ENCODE results near the gene ATG16L1. TPM values are rescaled to one million over a fixed set of nuclear protein-coding genes. Genes with fewer than 3 reads are reported as not detected.

ATG16L1 gene
- total and polyA plus RNA-seq, 10 of the 15 experiments (the other 5 are each of a cell fraction or from before 2014, with no cell fraction given), result 5.2 to 26.6 (median 15.6) TPM

- no peak for TF ChIP-seq NRF1 (conservative IDR thresholded peaks at IDR 0.05; ENCODE audit: low read depth, low read length)
- TF ChIP-seq SMAD1 (IDR thresholded peaks at IDR 0.05; ENCODE audit: low read depth, partially characterized antibody), result no peak
- TF ChIP-seq ZBTB4 (CRISPR knock-in tag; IDR thresholded peaks at IDR 0.05), result no peak
- TF ChIP-seq E4F1 (IDR thresholded peaks at IDR 0.05; ENCODE audit: borderline replicate concordance, partially characterized antibody), result no peak
Observed at GRCh38 chr2:233321166-233321565, 69.7 kb downstream of the ATG16L1 start (continued).

GRCh38 chr2:233323851-233324250 is 72.4 kb downstream of the ATG16L1 start:
- H3K79me2 ChIP-seq (ENCODE audit: control insufficient read depth, insufficient read depth, low read length), result no peaks in the 10 kb centered on the region
- no peak for FAIRE-seq
- no peak for ATAC-seq
- no peak overlapping the region for H3K4me2 ChIP-seq (ENCODE audit: control insufficient read depth, insufficient read depth)
- H3K27me3 ChIP-seq (replicated peaks in 1 of 2; ENCODE audit: control insufficient read depth in 2 of 2, insufficient read depth in 2 of 2, low read length in 1 of 2), result no peaks in the 10 kb centered on the region
- H2AFZ ChIP-seq (ENCODE audit: control insufficient read depth, low read depth, low read length), result no peak overlapping the region
- POLR2A ChIA-PET, result no interaction called here
- H3K36me3 ChIP-seq (ENCODE audit: control insufficient read depth in 2 of 2, insufficient read depth in 2 of 2, low read length in 1 of 2), result no peaks in the 10 kb centered on the region
- RAD21 ChIA-PET (ENCODE audit: unreplicated experiment), result no interaction called here
- WGBS (ENCODE audit: insufficient coverage, insufficient replicate concordance, low lambda C conversion rate, missing lambda C conversion rate), result 56% methylated on average over 8 of the region's 8 CpGs
- H4K20me1 ChIP-seq (ENCODE audit: control insufficient read depth, insufficient read depth), result no peaks in the 10 kb centered on the region
- 0 out of 2 replicates have a peak, but pooled peaks cover 5% of the 10 kb centered on the region for H3K4me1 ChIP-seq (ENCODE audit: control insufficient read depth, insufficient read depth, low read length)
- in situ Hi-C loops (cut with MboI) (no loop called here), intact Hi-C loops (cut with micrococcal nuclease; ENCODE audit: unreplicated experiment) (no loop called here)
- no peak overlapping the region for H3K4me3 ChIP-seq
- CTCF ChIA-PET, result interaction anchor here (1.6 kb wide), 1 partner anchor 119 kb away, joined by 3 read pairs; no protein-coding TSS in a partner anchor
- no peaks in the 10 kb centered on the region for H3K9me3 ChIP-seq (replicated peaks; ENCODE audit: control insufficient read depth, insufficient read depth, low read length)
- H3K9ac ChIP-seq (ENCODE audit: control insufficient read depth, insufficient read depth, low read length), result no peak overlapping the region
- no peak for DNase-seq (ENCODE audit: low read depth, low spot score)
- no peak overlapping the region for H3K27ac ChIP-seq (ENCODE audit: control insufficient read depth, insufficient read depth)
- no TSS peak for BruUV-seq (replicated peaks)
- SMC1A ChIA-PET (ENCODE audit: uncharacterized antibody, unreplicated experiment), result no interaction called here
- TF ChIP-seq NR2C1 (IDR thresholded peaks at IDR 0.05) (no peak), JUNB (IDR thresholded peaks at IDR 0.05) (no peak), JUND (IDR thresholded peaks at IDR 0.05; ENCODE audit: low read depth, low read length) (no peak), NRF1 (conservative IDR thresholded peaks at IDR 0.05; ENCODE audit: low read depth, low read length) (no peak), NBN (IDR thresholded peaks at IDR 0.05) (no peak), MTA2 (IDR thresholded peaks at IDR 0.05; ENCODE audit: low read depth) (no peak), SUPT20H (IDR thresholded peaks at IDR 0.05; ENCODE audit: borderline replicate concordance, control insufficient read depth, low read depth, low read length) (no peak), MXI1 (IDR thresholded peaks at IDR 0.05; ENCODE audit: low read depth, low read length) (no peak), NFYB (IDR thresholded peaks at IDR 0.05; ENCODE audit: insufficient read depth, low read depth, low read length) (no peak), NKRF (conservative IDR thresholded peaks at IDR 0.05) (no peak), USF2 (IDR thresholded peaks at IDR 0.05; ENCODE audit: borderline replicate concordance, low read depth, low read length) (no peak), CHD1 (IDR thresholded peaks at IDR 0.05; ENCODE audit: low read depth, low read length) (no peak)
